MCF 10A (cell line): ENCODE data around the gene TAC4. TPM values are rescaled to one million over a fixed set of nuclear protein-coding genes. Genes with fewer than 3 reads are reported as not detected.
A peak's percentile ranks its signal among the peaks of the same experiment; 100 is the strongest.

Experiments
- BruUV-seq: library from RNA; stranded (reverse); fragments of 400-500 nt; replicated peaks from 2 replicates; lab custom pipeline; 2021; lab: Mats Ljungman, UMichigan
- CTCF ChIA-PET: fragments of 300-600 bp; sonication (Branson Sonifier 250); formaldehyde crosslinking; extraction: SDS; loops from one replicate; lab custom pipeline; 2021; ENCODE audit warnings: antibody characterized with exemption, inconsistent platforms; lab: Yijun Ruan, JAX
- POLR2A ChIA-PET: fragments of 300-600, 350-650 bp; sonication (Branson Sonifier 250); formaldehyde crosslinking; extraction: SDS; loops from one replicate; lab custom pipeline; 2020; ENCODE audit warnings: antibody characterized with exemption, inconsistent platforms; lab: Yijun Ruan, JAX
- DNase-seq: peaks from one replicate; pipeline ENCODE4 v3.0.0-alpha.2; 2018; ENCODE audit not compliant: unreplicated experiment
- H3K27ac Mint-ChIP-seq: one replicate; pipeline ENCODE4 v1.8.0; 2022; ENCODE audit warnings: mild to moderate bottlenecking, low read depth, mixed read lengths; ENCODE audit not compliant: unreplicated experiment
- H3K27me3 Mint-ChIP-seq: one replicate; pipeline ENCODE4 v1.8.0; 2022; ENCODE audit warnings: mixed read lengths; ENCODE audit not compliant: insufficient read depth, unreplicated experiment
- H3K36me3 Mint-ChIP-seq: one replicate; pipeline ENCODE4 v1.8.0; 2022; ENCODE audit warnings: mild to moderate bottlenecking, moderate library complexity, mixed read lengths; ENCODE audit not compliant: insufficient read depth, unreplicated experiment
- H3K4me1 Mint-ChIP-seq: one replicate; pipeline ENCODE4 v1.8.0; 2022; ENCODE audit warnings: mixed read lengths; ENCODE audit not compliant: insufficient read depth, unreplicated experiment
- H3K4me3 Mint-ChIP-seq: one replicate; pipeline ENCODE4 v1.8.0; 2022; ENCODE audit warnings: mild to moderate bottlenecking, moderate library complexity, mixed read lengths; ENCODE audit not compliant: unreplicated experiment
- H3K9me3 Mint-ChIP-seq: one replicate; pipeline ENCODE4 v1.8.0; 2022; ENCODE audit warnings: mixed read lengths; ENCODE audit not compliant: unreplicated experiment
- intact Hi-C: fragments of 100-400 bp; cut with micrococcal nuclease; formaldehyde crosslinking; loops from 2 replicates; pipeline ENCODE4 v1.14.1; 2022
- total RNA-seq: library from RNA; stranded (reverse); gene quantifications from 2 replicates; pipeline ENCODE4 v1.2.3, GENCODE V29; 2022
- TF ChIP-seq, protein P1 (sequence below): fragments of 200-600 bp; IDR thresholded peaks from one replicate; pipeline ENCODE4 v1.8.0; 2022; ENCODE audit warnings: antibody characterized with exemption, mild to moderate bottlenecking; ENCODE audit not compliant: unreplicated experiment

TAC4 gene
- total RNA-seq, 1 experiment from 2014 or later: not detected

DNA sequence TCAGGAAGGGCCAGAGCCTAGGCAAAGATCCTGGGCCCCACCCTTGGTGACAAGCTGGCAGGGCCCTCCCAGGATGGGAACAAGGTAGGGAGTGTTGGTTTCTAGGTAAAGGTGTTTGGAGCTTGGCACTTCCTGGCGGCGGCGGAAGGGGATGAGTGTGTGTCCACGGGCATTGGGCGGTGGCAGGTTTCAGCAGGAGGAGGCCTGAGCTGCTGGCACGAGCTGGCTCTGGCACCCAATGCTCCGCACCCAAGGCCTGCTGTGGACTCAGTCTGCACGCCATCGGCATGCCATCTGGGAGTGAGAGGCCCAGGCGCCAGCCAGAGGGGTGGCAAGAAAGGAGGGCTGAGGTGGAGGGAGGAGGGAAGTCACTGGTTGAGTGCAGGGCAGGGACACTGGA lies 46.9 kb upstream of the TAC4 start:
- Mint-ChIP-seq H3K4me1 (peaks cover 6% of the 10 kb centered on the region), H3K27ac (peak overlapping the region; percentile 13), H3K27me3 (no peaks in the 10 kb centered on the region), H3K9me3 (no peaks in the 10 kb centered on the region), H3K4me3 (no peak overlapping the region), H3K36me3 (no peaks in the 10 kb centered on the region)
- BruUV-seq: no TSS peak
- CTCF ChIA-PET: interaction anchor here (0.6 to 1.3 kb wide), 3 partner anchors 14 to 102 kb away, joined by 3 to 8 read pairs (median 3); no protein-coding TSS in a partner anchor
- TF ChIP-seq, protein P1, sequence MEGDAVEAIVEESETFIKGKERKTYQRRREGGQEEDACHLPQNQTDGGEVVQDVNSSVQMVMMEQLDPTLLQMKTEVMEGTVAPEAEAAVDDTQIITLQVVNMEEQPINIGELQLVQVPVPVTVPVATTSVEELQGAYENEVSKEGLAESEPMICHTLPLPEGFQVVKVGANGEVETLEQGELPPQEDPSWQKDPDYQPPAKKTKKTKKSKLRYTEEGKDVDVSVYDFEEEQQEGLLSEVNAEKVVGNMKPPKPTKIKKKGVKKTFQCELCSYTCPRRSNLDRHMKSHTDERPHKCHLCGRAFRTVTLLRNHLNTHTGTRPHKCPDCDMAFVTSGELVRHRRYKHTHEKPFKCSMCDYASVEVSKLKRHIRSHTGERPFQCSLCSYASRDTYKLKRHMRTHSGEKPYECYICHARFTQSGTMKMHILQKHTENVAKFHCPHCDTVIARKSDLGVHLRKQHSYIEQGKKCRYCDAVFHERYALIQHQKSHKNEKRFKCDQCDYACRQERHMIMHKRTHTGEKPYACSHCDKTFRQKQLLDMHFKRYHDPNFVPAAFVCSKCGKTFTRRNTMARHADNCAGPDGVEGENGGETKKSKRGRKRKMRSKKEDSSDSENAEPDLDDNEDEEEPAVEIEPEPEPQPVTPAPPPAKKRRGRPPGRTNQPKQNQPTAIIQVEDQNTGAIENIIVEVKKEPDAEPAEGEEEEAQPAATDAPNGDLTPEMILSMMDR: no peak
- peak; percentile 34 for DNase-seq
- intact Hi-C loops: no loop called here
- POLR2A ChIA-PET: interaction anchor here (0.8 to 1.6 kb wide), 2 partner anchors 10 to 106 kb away, joined by 3 to 4 read pairs; no protein-coding TSS in a partner anchor

GRCh38 chr17:49891694-49892389 lies 44.0 kb upstream of the TAC4 start:
- no TSS peak for BruUV-seq
- peaks cover 6% of the 10 kb centered on the region for H3K4me1 Mint-ChIP-seq
- DNase-seq: no peak
- TF ChIP-seq, protein P1: no peak
- H3K9me3 Mint-ChIP-seq: no peaks in the 10 kb centered on the region
- H3K27ac Mint-ChIP-seq: no peak overlapping the region
- CTCF ChIA-PET: no interaction called here
- peaks cover 16% of the 10 kb centered on the region for H3K27me3 Mint-ChIP-seq
- POLR2A ChIA-PET: no interaction called here
- H3K36me3 Mint-ChIP-seq: no peaks in the 10 kb centered on the region
- H3K4me3 Mint-ChIP-seq: no peak overlapping the region
- intact Hi-C loops: no loop called here

DNA sequence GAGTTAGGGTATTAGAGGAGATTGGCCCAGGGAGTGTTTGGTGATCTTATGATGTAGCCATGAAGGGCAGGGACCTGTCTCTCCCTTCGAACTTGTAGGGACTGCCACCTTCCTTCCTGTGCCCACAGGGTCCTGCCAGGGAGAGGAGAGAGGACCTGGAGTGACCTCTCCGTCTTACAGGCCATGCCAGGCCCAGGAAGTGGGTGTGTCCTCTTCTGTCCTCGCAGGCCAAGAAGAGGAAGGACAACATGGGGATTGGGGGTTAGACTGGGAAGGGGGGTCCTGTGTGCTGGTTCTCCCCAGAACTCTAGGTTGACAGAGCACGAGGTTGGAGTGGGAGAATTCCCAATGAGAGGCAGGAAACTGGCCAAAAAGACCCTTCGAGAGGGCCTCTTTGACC lies 43.4 kb upstream of the TAC4 start:
- Mint-ChIP-seq H3K27ac (no peak overlapping the region), H3K36me3 (no peaks in the 10 kb centered on the region), H3K4me1 (peaks cover 6% of the 10 kb centered on the region), H3K9me3 (no peaks in the 10 kb centered on the region), H3K4me3 (no peak overlapping the region), H3K27me3 (peaks cover 21% of the 10 kb centered on the region)
- ChIA-PET POLR2A (no interaction called here), CTCF (interaction anchor here (1.1 kb wide), 1 partner anchor 106 kb away, joined by 5 read pairs; no protein-coding TSS in a partner anchor)
- TF ChIP-seq, protein P1: no peak
- BruUV-seq: no TSS peak
- intact Hi-C loops: no loop called here
- no peak for DNase-seq

DNA sequence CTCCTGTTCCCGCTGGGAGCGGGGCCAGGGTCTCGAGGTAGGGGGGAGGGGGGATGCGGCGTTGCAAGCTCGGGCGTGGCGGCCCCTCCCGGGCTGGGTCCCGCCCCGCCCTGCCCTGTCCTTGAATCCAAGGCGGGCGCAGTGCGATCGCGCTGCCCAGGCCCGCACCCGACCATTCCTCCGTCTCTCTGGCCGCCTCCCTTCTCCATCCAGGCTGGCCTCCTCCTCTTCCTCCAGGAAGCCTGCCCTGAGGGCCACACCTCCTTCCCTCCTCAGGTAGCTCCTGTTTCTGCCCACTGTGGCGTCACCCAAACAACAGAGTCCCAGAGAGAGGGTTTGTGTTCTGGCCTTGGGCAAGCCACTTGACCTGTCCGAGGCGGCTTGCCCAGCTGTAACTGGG lies 43.0 kb upstream of the TAC4 start:
- Mint-ChIP-seq H3K4me3 (no peak overlapping the region), H3K9me3 (no peaks in the 10 kb centered on the region), H3K4me1 (peaks cover 6% of the 10 kb centered on the region), H3K27ac (no peak overlapping the region), H3K27me3 (peaks cover 25% of the 10 kb centered on the region), H3K36me3 (no peaks in the 10 kb centered on the region)
- no TSS peak for BruUV-seq
- CTCF ChIA-PET: interaction anchor here (1.1 kb wide), 1 partner anchor 107 kb away, joined by 5 read pairs; no protein-coding TSS in a partner anchor
- intact Hi-C loops: no loop called here
- POLR2A ChIA-PET: no interaction called here
- DNase-seq: no peak
- TF ChIP-seq, protein P1: no peak
